GM21576 (cell line): ENCODE results near the gene GPX7.

Source experiments
- ATAC-seq: cut with Tn5 transposase; IDR thresholded peaks from one replicate; pipeline ENCODE4 v1.9.1; 2021; ENCODE audit warnings: mild to moderate bottlenecking, moderate library complexity; ENCODE audit not compliant: unreplicated experiment

GPX7 gene

DNA sequence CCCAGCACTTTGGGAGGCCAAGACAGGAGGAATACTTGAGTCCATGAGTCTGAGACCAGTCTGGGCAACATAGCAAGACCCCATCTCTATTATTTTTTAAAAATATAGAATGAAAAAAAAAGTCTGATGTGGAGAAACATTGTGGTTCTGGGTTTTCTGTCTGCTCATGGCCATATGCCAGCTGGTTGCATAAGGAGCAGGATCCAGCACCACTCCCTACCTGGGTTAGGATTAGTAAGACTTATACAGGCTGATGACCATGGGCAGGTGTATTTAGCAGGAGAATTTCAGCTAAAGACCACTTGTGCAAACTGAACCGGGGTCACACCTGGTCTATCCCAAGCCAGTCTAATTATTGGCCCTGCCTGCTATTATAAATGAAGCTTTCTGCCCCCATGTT is 16.7 kb upstream of the GPX7 start:
- no peak for ATAC-seq

DNA sequence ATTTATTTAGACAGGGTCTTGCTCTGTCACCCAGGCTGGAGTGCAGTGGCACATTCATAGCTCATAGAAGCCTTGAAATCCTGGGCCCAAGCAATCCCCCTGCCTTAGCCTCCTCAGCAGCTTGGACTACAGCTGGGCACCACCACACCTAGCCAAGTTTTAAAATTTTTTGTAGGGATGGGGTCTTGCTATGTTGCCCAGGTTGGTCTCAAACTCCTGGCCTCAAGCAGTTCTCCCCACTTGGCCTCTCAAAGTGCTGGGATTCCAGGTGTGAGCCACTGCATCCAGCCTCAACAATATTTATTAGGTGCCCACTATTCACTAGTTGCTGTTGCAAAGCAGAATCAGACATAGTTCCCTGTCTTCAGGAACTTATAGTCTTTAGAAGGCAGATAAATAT is 14.1 kb upstream of the GPX7 start:
- ATAC-seq, result no peak

DNA sequence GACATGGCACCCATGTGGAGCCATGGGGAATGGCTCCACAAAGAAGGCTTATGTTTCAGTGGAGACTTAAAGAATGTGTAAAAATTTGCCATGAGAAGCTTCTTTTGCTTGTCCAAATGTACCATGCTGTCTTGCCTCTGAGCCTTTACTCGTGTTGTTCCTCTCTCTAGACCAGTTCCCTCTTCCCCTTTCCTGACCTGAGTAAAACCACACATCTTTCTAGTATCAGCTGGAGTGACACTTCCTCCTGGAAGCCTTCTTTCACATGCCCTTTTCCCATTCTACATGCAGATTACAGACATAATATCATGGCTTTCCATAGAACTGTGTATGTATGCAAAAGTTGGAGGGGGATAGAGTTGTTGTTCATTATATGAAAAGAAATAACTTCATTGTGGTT is 13.6 kb upstream of the GPX7 start:
- no peak for ATAC-seq

DNA sequence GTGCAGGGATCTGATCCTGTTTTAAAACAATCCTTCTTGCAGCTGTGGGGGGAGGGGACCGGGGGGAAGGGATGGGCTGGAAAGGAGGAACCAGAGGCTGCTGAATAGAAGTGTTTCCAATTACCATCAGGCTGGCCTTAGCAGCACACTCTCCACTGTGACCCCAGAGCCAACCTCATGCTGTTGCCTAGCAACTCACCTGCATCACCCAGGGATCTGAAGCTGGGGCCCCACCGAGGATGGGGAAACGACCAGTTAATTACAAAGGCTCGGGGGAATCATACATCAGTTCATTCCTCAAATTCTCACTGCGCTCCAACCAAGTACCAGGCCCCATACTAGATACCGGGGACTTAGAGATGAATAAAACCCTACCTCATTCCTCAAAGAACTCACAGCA is 11.9 kb upstream of the GPX7 start:
- no peak for ATAC-seq

DNA sequence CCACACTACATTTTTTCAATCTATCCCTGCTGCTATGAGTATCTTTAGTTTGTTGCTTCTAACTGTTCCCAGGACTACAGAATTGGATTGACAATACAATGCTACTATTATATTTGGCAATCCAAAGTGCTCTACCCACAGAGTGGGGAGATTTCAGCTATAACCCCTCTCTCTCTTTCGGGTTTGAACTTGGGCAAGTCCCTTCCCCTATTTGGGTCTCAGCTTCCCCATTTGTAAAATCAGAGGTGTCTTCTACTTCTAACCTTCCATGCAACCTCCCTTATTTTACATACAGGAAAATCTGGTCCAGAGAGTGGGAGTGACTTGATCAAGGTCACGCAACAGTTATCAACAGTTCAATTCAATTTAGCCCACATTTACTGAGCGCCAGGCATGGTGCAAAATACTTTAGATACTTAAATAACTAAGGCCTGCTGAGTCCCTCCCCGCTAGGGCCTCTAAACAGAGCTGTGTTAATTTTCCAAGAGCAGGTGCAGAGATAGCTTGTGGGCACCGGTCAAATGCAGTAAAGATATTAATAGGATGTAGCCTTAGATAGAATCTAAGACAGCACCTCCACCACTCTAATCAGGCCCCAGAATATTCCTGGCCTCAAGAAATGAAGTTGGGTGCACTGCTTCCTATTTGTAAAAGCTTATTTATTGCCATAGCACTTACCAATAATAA is 9.4 kb upstream of the GPX7 start:
- no peak for ATAC-seq

DNA sequence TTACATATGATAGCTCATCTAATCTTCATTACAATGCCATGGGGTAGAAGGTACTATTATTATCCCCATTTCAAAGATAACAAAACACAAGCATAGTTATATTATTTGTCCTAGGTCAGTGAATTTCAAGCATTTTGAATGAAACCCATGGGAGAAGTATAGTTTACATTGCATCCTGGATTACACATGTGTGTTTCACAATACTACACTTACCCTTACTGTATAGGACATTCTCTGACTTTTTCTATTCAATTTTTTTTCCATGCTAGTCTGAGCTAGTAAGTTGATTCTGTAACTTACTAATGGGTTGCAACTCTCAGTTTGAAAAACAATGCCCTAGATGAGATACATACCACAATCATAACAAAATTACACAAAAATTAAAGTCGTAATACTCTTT is 8.7 kb upstream of the GPX7 start:
- no peak for ATAC-seq

DNA sequence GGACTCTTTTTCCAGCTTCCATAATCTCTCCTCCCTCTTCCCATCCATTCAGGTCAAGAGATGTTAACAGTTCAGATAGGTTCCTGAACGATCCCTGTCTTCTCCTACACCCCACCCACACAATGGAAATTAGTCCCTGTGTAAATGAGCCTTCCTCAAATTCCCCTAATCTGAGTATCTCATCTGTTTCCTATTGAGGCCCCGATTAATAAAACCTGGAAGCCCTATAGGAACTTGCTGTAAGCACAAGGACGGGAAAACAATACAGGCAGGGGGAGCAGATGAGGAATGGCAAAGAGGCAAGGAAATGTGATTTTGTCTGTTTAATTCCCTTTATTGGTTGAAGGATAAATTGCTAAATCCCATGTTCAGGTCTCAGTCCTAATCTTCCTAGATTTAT is 7.1 kb upstream of the GPX7 start:
- no peak for ATAC-seq

DNA sequence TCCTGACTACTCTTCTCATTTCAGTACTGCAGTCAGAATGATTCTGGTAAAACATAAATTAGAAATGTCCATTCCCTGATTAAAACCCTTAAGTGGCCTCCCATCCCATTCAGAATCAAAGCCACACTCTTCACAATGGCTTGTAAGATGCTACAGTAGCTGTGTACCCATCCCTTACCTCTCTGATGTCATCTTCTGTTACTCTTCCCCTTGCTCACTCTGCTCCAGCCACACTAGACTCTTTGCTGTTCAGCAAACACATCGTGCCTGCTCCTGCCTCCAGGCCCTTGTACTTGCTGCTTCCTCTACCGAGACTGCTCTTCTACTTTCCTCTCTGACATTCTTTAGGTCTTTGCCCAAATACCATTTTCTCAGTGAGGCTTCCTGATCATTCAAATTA is 4.3 kb upstream of the GPX7 start:
- no peak for ATAC-seq

DNA sequence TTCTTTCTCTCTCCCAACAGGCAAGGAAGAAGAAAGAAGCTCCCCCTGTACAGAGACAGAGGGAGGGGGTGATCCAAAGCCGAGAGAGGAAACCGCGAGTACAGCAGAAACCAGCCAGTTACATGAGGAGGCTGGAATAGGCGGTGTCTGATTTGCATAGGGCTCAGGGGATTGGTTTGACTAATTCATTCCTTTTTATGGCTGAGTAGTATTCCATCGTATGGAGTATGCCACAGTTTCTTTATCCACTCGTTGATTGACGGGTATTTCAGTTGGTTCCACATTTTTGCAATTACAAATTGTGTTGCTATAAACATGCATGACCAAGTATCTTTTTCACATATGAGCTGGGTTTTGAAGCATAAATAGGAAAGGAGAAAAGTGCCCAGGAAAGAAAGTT is 3.4 kb upstream of the GPX7 start:
- no peak for ATAC-seq

DNA sequence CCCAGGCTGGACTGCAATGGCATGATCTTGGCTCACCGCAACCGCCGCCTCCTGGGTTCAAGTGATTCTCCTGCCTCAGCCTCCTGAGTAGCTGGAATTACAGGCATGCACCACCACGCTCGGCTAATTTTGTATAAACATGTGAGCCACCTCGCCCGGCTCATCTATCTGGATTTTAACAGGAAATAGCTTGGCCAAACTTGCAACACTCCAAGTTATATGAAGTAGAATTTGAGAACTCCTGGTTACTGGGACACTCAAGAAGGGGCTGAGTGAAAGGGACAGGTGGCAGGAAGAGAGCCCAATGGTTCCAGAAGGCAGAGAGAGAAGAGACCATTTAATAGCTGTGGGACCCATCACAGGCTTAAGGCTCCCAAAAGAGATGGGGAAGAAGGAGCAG is 2.9 kb upstream of the GPX7 start:
- no peak for ATAC-seq

DNA sequence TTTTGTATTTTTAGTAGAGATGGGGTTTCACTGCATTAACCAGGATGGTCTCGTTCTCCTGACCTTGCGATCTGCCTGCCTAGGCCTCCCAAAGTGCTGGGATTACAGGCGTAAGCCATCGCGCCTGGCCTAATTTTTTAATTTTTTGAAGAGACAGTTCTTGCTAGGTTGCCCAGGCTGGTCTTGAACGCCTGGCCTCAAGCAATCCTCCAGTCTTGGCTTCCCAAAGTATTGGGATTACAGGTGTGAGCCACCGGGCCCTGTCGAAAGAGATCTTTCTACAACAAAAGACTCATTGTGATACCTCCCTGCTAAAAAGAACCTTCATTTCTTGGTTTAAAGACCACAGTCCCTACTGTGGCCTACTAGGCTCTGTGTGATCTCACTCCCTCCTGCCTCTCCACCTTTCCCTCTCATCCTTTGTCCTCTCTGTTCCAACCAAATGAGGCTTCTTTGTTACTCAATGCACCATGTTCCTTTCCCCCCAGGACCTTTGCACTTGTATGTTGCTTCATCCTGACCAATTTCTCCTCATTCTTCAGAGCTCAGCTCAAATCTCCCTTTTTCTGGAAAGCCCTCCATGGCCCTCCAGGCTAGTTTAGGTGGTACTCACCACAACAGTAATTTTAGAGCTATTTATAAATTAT is 1.5 kb upstream of the GPX7 start:
- no peak for ATAC-seq

DNA sequence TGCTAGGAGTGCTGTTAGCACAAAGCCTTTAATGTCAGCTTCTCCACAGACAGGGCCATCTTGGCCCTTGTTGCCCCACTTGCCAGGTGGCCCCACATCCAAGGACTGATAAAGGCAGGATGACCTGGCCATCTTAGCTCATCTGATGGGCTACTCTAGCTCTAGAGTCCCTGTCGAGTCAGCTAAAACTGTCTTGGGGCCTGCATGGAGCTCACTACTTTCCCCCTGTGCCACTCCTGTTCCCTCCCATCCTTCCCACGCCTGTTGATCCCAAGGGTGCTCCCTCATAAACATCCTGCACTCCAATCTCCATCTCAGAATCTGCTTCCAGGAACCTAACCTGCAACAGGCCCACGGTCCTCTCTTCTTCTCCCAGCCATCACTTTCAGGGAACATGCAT is 652 bp upstream of the GPX7 start:
- no peak for ATAC-seq

DNA sequence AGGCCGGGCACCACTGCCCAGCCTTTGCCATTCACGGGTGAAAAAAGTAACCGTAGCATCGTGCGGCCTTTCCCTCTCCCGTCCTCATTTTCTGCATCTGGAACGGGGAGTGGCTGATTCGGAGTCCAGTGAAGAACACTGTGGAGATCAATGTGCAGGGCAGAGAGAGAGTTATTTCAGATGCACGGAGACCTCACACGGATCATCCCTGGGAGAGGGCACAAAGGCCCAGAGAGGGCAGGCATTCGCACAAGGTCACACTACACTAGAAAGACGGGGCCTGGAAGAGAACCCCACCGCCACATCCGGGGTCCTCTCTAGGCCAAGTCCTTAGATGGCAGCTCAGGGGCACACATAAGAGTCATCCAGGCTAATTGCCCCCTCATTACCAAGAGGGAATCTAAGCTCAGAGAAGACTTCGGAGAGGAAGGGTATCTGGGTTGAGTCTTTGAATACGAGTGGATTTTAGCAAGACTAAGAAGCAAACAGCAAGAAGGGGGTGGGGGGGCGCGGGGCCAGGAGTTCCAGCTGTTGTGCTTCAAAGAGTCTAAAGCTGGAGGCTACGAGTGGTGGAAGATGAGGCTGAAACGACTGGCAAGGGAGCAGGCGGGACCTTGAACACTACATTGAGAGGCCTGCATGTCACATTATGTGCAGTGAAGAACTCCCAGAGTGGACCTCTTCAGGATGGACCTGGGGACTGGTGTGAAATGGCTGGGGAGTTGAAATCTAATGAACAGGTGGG is 857 bp downstream of the GPX7 start:
- ATAC-seq, result no peak

DNA sequence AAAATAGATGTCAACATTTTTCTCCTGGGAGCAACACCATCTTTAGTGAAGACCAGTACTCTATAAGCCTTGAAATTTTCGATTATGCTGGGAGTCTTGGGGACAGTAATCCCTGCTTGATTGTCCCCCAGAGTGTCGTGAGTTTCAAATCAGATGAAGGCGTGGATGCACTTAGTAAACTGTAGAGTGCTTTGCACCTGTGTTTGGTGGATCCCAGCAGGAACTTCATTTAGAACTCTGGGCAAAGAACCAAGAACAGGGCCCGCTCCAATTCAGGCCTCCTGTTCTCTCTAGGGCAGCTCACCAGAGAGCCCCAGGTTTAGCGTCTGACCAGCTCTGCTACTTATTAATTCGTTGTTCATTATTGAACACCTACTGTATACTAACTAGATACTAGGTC is 1.5 kb downstream of the GPX7 start:
- ATAC-seq, result no peak

DNA sequence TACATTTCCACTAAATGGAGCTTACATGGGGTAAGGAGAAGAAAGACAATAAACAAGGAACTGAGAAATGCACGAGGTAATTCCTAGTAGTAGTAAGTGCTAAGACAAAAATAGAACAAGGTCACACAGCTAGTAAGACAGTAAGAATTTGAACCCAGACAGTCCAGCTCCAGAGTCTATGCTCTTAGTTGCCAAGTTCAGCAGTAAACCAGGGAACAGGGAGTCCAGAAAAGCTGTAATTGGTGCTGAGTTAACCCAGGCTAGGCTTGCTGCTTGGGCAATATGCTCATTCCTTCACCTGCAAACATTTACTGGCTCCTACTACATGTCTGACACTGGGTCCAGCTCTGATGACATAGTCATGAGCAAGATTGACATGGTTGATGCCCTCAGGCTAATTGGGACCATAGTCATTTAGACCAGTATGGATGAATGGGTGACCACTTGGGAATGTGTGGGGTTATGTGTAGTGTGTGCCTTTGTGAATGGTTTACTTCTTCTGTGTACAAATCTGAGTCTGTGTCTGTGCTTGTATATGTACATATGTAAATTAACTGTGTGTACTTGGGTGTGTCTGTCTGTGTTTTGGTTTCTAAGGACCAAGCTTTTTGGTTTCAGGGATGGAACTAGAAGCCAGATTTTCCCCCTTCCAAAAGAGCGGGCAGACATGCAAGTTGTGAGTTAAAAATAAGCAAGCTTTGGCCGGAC is 2.0 kb downstream of the GPX7 start:
- no peak for ATAC-seq

DNA sequence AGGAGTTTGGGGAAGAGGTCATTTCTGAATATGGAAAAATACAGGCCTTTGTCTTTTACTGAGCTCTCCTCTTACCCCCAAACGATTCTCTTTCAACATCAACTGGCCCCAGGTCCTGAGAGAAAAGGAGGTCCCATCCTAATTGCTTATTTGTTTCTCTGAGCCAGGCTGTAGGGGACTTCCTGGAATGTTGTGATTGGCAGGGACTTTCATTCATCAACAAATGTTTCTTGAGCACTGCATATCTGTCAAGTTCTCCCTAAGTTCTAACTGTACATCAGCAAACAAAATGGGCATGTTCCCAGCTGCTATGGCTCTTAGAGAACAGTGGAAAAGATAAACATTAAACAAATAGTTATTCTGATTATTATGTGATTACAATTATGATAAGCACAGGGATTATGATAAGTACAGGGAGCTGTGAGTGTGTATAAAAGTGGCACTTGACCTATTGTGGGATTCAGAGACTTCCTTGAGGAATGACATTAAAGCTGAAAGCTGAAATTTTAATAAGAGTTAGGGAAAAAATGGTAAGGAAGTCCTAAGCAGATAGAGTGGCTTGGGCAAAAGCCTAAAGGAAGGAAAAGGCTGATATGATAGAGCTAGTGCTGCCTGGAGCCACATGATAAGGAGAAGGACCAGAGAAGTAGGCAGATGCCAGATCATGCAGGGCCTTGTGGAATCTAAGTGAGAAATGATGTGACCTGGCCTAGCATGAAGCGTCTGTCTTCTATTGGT is 11.6 kb downstream of the GPX7 start:
- no peak for ATAC-seq

DNA sequence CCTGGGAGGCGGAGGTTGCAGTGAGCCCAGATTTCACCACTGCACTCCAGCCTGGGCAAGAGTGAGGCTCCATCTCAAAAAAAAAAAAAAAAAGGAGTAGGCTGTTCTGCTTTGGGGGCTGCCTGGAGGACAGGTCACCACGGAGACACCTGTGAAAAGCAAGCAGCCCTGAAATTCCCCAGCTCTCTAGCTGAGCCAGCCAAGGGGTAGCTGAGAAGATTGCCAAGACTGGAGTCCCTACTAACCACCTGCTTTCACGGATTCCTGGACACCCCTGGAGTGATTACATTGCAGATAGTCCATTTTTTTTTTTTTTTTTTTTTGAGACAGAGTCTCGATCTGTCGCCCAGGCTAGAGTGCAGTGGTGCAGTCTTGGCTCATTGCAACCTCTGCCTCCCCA is 12.5 kb downstream of the GPX7 start:
- no peak for ATAC-seq

DNA sequence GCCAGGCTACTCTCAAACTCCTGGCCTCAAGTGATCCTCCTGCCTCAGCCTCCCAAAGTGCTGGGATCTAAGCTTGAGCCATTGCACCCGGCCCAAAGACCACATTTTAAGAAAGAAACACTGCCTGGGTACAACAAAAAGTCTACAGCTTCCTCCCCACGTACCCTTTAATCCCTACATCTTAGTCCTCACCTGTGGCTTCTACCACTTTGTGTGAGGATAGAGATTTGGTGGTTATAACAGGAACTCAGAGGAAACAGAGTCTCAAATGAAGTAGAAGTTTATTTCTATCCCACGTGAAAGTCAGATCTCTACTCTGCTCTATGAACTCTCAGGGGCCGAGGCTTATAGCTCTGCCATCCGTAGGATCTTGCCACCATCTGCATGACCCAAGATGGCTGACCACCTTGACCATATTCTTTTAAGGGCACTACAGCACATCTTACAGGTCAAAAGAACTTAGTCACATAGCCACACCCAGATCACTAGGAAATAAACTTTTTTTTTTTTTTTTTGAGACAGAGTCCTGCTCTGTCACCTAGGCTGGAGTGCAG is 13.4 kb downstream of the GPX7 start:
- no peak for ATAC-seq

DNA sequence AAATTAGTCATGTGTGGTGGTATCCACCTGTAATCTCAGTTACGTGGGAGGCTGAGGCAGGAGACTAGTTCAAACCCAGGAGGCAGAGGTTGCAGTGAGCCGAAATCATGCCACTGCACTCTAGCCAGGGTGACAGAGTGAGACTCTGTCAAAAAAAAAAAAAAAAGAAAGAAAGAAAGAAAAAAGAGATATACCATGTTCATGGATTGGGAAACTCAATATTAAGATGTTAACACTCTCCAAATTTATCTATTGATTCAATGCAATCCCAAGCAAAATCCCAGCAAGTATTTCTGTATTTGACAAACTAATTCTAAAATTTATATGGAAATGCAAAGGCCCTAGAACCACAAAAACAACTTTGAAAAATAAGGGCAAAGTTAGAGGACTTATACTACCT is 19.8 kb downstream of the GPX7 start:
- ATAC-seq, result no peak

DNA sequence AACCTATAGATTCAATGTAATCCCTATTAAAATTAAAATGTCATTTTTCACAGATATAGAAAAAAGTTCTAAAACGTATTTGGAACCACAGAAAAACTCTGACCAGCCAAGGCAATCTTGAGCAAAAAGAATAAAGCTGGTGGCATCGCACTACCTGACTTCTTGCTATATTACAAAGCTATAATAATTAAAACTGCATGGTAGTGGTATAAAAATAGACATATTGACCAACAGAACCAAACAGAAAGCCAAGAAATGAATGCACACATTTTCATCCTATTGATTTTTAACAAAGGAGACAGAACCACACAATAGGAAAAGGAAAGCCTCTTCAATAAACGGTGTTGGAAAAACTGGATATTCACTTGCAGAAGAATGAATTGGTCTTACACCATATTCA is 21.6 kb downstream of the GPX7 start:
- no peak for ATAC-seq

DNA sequence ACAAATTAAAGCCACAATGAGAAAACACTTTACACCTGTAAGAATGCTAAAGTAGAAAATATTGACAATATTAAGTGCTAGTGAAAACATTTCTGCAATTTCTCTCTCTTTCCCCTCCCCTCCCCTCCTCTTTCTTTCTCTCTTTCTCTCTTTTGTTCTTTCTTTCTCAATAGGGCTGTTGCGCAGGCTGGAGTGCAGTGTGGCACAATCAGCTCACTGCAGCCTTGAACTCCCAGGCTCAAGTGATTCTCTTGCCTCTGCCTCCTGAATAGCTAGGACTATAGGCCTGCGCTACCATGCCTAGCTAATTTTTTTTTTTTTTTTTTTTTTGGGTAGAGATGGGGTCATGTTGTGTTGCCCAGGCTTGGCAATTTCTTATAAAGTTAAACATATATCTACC is 24.9 kb downstream of the GPX7 start:
- ATAC-seq, result no peak
